Fibroblast of villous mesenchyme (primary cell): ENCODE data around the gene SFSWAP. TPM values are rescaled to one million over a fixed set of nuclear protein-coding genes. Genes with fewer than 3 reads are reported as not detected.

Source experiments
- DNase-seq: peaks from one replicate; pipeline ENCODE4 v3.0.0-alpha.2; 2010; ENCODE audit warnings: low read depth
- H3K4me3 ChIP-seq: 2 replicates; pipeline ENCODE4 v1.5.1; 2011; ENCODE audit warnings: low read depth, mild to moderate bottlenecking, low read length
- CTCF ChIP-seq: IDR thresholded peaks from 2 replicates; pipeline ENCODE4 v1.5.1; 2012; ENCODE audit warnings: low read depth, mild to moderate bottlenecking, low read length; ENCODE audit not compliant: insufficient read depth
- total RNA-seq: library from RNA; depleted of rRNA; stranded (reverse); fragments of >200 nt; gene quantifications from 2 replicates; pipeline ENCODE4 v1.2.3, GENCODE V29; 2012

Gene SFSWAP
- total RNA-seq, 1 donor: 28.5 TPM

GRCh38 chr12:131833896-131834641, 123.2 kb downstream of the SFSWAP start:
- peak; percentile 60 for TF ChIP-seq CTCF
- peak; percentile 30 for DNase-seq
- no peak overlapping the region for H3K4me3 ChIP-seq

GRCh38 chr12:131834798-131835615, 124.1 kb downstream of the SFSWAP start:
- no peak for DNase-seq
- no peak overlapping the region for H3K4me3 ChIP-seq
- TF ChIP-seq CTCF: no peak

GRCh38 chr12:131835616-131836171, 124.8 kb downstream of the SFSWAP start:
- no peak for DNase-seq
- TF ChIP-seq CTCF: no peak

GRCh38 chr12:131836193-131836592, 125.3 kb downstream of the SFSWAP start:
- H3K4me3 ChIP-seq: no peak overlapping the region
- peak; percentile 56 for TF ChIP-seq CTCF
- DNase-seq: peak; percentile 38

More at GRCh38 chr12:131835616-131836171, 124.8 kb downstream of the SFSWAP start:
- no peak overlapping the region for H3K4me3 ChIP-seq

- DNase-seq: no peak
- no peak for TF ChIP-seq CTCF
- no peak overlapping the region for H3K4me3 ChIP-seq
Observed at GRCh38 chr12:131836714-131837397, 126.0 kb downstream of the SFSWAP start.

GRCh38 chr12:131840643-131841416, 129.9 kb downstream of the SFSWAP start:
- TF ChIP-seq CTCF: no peak
- DNase-seq: no peak
- no peak overlapping the region for H3K4me3 ChIP-seq
